ENCODE data around the gene LIN37. TPM values are rescaled to one million over a fixed set of nuclear protein-coding genes. Genes with fewer than 3 reads are reported as not detected.
A peak's percentile ranks its signal among the peaks of the same experiment; 100 is the strongest.

LIN37 gene
- total and polyA plus RNA-seq, 2 of the 13 experiments (the other 11 are each of a cell fraction or from before 2014, with no cell fraction given): 6.3 to 8.7 TPM

DNA sequence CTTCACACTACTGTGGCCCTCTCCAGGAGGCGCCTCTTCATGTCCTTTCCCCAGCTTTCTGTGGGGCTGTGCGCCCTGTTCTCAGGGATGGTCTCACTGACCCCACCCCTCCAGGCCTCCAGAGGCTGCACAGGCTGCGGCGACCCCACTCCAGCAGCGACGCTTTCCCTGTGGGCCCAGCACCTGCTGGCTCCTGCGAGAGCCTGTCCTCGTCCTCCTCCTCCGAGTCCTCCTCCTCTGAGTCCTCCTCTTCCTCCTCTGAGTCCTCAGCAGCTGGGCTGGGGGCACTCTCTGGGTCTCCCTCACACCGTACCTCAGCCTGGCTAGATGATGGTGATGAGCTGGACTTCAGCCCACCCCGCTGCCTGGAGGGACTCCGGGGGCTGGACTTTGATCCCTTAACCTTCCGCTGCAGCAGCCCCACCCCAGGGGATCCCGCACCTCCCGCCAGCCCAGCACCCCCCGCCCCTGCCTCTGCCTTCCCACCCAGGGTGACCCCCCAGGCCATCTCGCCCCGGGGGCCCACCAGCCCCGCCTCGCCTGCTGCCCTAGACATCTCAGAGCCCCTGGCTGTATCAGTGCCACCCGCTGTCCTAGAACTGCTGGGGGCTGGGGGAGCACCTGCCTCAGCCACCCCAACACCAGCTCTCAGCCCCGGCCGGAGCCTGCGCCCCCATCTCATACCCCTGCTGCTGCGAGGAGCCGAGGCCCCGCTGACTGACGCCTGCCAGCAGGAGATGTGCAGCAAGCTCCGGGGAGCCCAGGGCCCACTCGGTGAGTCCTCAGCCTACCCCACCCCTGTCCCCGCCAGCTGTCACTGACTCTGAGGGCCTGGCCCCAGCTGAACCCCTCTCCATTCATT is 38.2 kb downstream of the LIN37 start:
- H3K9me3 ChIP-seq (ENCODE audit: low read length): no peaks in the 10 kb centered on the region
- no peaks in the 10 kb centered on the region for H4K20me1 ChIP-seq (ENCODE audit: insufficient read depth, low read length)
- no peaks in the 10 kb centered on the region; a peak in 1 of 5 replicates for H3K36me3 ChIP-seq (replicated peaks in 1 of 2; ENCODE audit: control insufficient read depth in 1 of 2, insufficient read depth in 2 of 2, low read length in 2 of 2)
- H3K4me2 ChIP-seq (ENCODE audit: low read depth, low read length): peak overlapping the region; percentile 45
- no peak overlapping the region for H3K27ac ChIP-seq (ENCODE audit: extremely low read length, insufficient read depth, low read length)
- H3K4me3 ChIP-seq (replicated peaks in 1 of 3; ENCODE audit: insufficient read depth in 1 of 3, low read depth in 2 of 3, low read length in 3 of 3): peak overlapping the region in 1 of 3 experiments; percentile 43; a peak in 1 of 6 replicates
- WGBS (ENCODE audit: low lambda C conversion rate): 55% methylated on average over 21 of the region's 31 CpGs
- no peak for FAIRE-seq
- no peaks in the 10 kb centered on the region for H3K27me3 ChIP-seq (ENCODE audit: control insufficient read depth in 1 of 2, insufficient read depth in 2 of 2, low read length in 2 of 2)
- ChIA-PET CTCF (ENCODE audit: low intra/inter-chr PET ratio, low total read pairs) (no interaction called here), POLR2A (interaction anchor here (1.0 to 1.5 kb wide), 3 partner anchors 39 to 46 kb away, joined by 3 to 5 read pairs (median 4); partner anchors contain the start of genes LIN37 and PSENEN)
- in situ Hi-C loops (cut with HindIII; ENCODE audit: extremely low pct_ligation_motif_present, low pct_unique_long_range_greater_than_20kb): no loop called here
- ATAC-seq: peak; percentile 3; the same call in 2 of the 3 replicates
- no peaks in the 10 kb centered on the region for H3K79me2 ChIP-seq (ENCODE audit: insufficient read depth, low read length)
- no TSS peak for BruUV-seq (replicated peaks)
- no peak for DNase-seq (ENCODE audit: low spot score)
- H3K4me1 ChIP-seq (ENCODE audit: insufficient read depth, low read length): peaks cover 40% of the 10 kb centered on the region
- intact Hi-C loops (cut with micrococcal nuclease; ENCODE audit: unreplicated experiment): no loop called here
- no peak overlapping the region for H2AFZ ChIP-seq (ENCODE audit: low read length)
- no peak overlapping the region for H3K9ac ChIP-seq (ENCODE audit: insufficient read depth, low read depth, low read length)
- TF ChIP-seq PHF21A (CRISPR knock-in tag; IDR thresholded peaks at IDR 0.05) (no peak), ZNF33B (CRISPR knock-in tag; IDR thresholded peaks at IDR 0.05) (0 out of 2 replicates have a peak, but pooled peaks have one; percentile 20), ZSCAN22 (CRISPR knock-in tag; IDR thresholded peaks at IDR 0.05) (no peak), NPAS2 (CRISPR knock-in tag; IDR thresholded peaks at IDR 0.05; ENCODE audit: borderline replicate concordance) (no peak), ZNF350 (CRISPR knock-in tag; IDR thresholded peaks at IDR 0.05; ENCODE audit: borderline replicate concordance, low read depth) (no peak), HDAC1 (CRISPR knock-in tag; IDR thresholded peaks at IDR 0.05) (peak; percentile 16; the same call in 1 of the 2 replicates), ZFP36L1 (CRISPR knock-in tag; IDR thresholded peaks at IDR 0.05) (no peak), NR2F6 (IDR thresholded peaks at IDR 0.05) (peak; percentile 28; the same call in 1 of the 2 replicates), NR2F6 (CRISPR knock-in tag; IDR thresholded peaks at IDR 0.05) (0 out of 2 replicates have a peak, but pooled peaks have one; percentile 21), ZNF598 (CRISPR knock-in tag; IDR thresholded peaks at IDR 0.05; ENCODE audit: borderline replicate concordance) (peak; percentile 68; the same call in 1 of the 2 replicates), CEBPB (IDR thresholded peaks at IDR 0.05; ENCODE audit: borderline replicate concordance, low read depth, low read length) (no peak), ZNF143 (CRISPR knock-in tag; IDR thresholded peaks at IDR 0.05) (no peak), ZSCAN25 (CRISPR knock-in tag; IDR thresholded peaks at IDR 0.05) (peak; percentile 65; the same call in 1 of the 2 replicates), KLF12 (CRISPR knock-in tag; IDR thresholded peaks at IDR 0.05; ENCODE audit: borderline replicate concordance) (0 out of 2 replicates have a peak, but pooled peaks have one; percentile 37)
- TF ChIP-seq, protein P1, sequence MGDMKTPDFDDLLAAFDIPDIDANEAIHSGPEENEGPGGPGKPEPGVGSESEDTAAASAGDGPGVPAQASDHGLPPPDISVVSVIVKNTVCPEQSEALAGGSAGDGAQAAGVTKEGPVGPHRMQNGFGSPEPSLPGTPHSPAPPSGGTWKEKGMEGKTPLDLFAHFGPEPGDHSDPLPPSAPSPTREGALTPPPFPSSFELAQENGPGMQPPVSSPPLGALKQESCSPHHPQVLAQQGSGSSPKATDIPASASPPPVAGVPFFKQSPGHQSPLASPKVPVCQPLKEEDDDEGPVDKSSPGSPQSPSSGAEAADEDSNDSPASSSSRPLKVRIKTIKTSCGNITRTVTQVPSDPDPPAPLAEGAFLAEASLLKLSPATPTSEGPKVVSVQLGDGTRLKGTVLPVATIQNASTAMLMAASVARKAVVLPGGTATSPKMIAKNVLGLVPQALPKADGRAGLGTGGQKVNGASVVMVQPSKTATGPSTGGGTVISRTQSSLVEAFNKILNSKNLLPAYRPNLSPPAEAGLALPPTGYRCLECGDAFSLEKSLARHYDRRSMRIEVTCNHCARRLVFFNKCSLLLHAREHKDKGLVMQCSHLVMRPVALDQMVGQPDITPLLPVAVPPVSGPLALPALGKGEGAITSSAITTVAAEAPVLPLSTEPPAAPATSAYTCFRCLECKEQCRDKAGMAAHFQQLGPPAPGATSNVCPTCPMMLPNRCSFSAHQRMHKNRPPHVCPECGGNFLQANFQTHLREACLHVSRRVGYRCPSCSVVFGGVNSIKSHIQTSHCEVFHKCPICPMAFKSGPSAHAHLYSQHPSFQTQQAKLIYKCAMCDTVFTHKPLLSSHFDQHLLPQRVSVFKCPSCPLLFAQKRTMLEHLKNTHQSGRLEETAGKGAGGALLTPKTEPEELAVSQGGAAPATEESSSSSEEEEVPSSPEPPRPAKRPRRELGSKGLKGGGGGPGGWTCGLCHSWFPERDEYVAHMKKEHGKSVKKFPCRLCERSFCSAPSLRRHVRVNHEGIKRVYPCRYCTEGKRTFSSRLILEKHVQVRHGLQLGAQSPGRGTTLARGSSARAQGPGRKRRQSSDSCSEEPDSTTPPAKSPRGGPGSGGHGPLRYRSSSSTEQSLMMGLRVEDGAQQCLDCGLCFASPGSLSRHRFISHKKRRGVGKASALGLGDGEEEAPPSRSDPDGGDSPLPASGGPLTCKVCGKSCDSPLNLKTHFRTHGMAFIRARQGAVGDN (CRISPR knock-in tag; IDR thresholded peaks at IDR 0.05): peak; percentile 61
- TF ChIP-seq, protein P2, sequence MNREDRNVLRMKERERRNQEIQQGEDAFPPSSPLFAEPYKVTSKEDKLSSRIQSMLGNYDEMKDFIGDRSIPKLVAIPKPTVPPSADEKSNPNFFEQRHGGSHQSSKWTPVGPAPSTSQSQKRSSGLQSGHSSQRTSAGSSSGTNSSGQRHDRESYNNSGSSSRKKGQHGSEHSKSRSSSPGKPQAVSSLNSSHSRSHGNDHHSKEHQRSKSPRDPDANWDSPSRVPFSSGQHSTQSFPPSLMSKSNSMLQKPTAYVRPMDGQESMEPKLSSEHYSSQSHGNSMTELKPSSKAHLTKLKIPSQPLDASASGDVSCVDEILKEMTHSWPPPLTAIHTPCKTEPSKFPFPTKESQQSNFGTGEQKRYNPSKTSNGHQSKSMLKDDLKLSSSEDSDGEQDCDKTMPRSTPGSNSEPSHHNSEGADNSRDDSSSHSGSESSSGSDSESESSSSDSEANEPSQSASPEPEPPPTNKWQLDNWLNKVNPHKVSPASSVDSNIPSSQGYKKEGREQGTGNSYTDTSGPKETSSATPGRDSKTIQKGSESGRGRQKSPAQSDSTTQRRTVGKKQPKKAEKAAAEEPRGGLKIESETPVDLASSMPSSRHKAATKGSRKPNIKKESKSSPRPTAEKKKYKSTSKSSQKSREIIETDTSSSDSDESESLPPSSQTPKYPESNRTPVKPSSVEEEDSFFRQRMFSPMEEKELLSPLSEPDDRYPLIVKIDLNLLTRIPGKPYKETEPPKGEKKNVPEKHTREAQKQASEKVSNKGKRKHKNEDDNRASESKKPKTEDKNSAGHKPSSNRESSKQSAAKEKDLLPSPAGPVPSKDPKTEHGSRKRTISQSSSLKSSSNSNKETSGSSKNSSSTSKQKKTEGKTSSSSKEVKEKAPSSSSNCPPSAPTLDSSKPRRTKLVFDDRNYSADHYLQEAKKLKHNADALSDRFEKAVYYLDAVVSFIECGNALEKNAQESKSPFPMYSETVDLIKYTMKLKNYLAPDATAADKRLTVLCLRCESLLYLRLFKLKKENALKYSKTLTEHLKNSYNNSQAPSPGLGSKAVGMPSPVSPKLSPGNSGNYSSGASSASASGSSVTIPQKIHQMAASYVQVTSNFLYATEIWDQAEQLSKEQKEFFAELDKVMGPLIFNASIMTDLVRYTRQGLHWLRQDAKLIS (CRISPR knock-in tag; IDR thresholded peaks at IDR 0.05): no peak
